HL-60 (cell line): ENCODE data around the gene ZNF594.
"Not testable (repeated sequence)": the region's sequence is repeated elsewhere in the genome, so short reads cannot be mapped to it uniquely, and the experiment has no call there.

Experiments
- DNase-seq, 2 experiments: peaks; one replicate each; pipeline ENCODE4 v3.0.0-alpha.2; 2010 to 2020; ENCODE audit warnings: low read depth in 1 of 2, low spot score in 1 of 2
- H3K27ac ChIP-seq: fragments of 250-450 bp; sonication (Bioruptor Pico); replicated peaks from 2 replicates; pipeline ENCODE4 v1.5.1; 2020; ENCODE audit warnings: mild to moderate bottlenecking, moderate library complexity
- H3K27me3 ChIP-seq: fragments of 250-450 bp; sonication (Bioruptor Pico); 2 replicates; pipeline ENCODE4 v1.5.1; 2021; ENCODE audit warnings: mild to moderate bottlenecking, moderate library complexity; ENCODE audit not compliant: insufficient read depth, poor library complexity, severe bottlenecking
- H3K4me3 ChIP-seq: replicated peaks from 2 replicates; pipeline ENCODE4 v1.5.1; 2011; ENCODE audit warnings: mild to moderate bottlenecking, control low read depth, low read length; ENCODE audit not compliant: insufficient read depth
- GABPA ChIP-seq: IDR thresholded peaks from 2 replicates; pipeline ENCODE4 v1.6.1; 2012; ENCODE audit warnings: low read depth
- POLR2AphosphoS5 ChIP-seq: IDR thresholded peaks from 2 replicates; pipeline ENCODE4 v1.6.1; 2012; ENCODE audit warnings: low read depth
- SPI1 ChIP-seq: IDR thresholded peaks from 2 replicates; pipeline ENCODE4 v1.6.1; 2012; ENCODE audit warnings: low read depth, mild to moderate bottlenecking, borderline replicate concordance
- TF ChIP-seq, protein P1 (sequence below): IDR thresholded peaks from 2 replicates; pipeline ENCODE4 v1.6.1; 2012; ENCODE audit warnings: low read depth; ENCODE audit not compliant: insufficient replicate concordance
- TF ChIP-seq, protein P2 (sequence below): IDR thresholded peaks from one replicate; pipeline ENCODE4 v1.5.1; 2011; ENCODE audit warnings: low read length, control low read depth, inconsistent platforms; ENCODE audit not compliant: insufficient read depth

Gene ZNF594

DNA sequence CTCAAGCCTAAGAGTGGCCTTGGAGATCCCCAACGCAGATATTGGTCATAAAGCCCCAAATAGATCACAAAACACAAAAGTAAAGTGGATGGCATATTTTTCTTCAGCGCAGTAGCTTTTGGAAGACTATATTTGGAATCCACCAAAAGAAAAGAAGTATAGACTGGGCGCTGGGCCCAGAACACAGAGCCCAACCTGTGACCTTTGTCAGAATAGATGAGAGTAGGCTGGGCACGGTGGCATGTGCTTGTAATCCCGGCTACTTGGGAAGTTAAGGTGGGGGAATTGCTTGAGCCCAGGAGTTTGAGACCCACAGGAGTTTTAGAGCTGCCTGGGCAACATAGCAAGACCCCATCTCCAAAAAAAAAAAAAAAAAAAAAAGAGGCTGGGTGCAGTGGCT, 28.4 kb upstream of the ZNF594 start:
- TF ChIP-seq, protein P1, sequence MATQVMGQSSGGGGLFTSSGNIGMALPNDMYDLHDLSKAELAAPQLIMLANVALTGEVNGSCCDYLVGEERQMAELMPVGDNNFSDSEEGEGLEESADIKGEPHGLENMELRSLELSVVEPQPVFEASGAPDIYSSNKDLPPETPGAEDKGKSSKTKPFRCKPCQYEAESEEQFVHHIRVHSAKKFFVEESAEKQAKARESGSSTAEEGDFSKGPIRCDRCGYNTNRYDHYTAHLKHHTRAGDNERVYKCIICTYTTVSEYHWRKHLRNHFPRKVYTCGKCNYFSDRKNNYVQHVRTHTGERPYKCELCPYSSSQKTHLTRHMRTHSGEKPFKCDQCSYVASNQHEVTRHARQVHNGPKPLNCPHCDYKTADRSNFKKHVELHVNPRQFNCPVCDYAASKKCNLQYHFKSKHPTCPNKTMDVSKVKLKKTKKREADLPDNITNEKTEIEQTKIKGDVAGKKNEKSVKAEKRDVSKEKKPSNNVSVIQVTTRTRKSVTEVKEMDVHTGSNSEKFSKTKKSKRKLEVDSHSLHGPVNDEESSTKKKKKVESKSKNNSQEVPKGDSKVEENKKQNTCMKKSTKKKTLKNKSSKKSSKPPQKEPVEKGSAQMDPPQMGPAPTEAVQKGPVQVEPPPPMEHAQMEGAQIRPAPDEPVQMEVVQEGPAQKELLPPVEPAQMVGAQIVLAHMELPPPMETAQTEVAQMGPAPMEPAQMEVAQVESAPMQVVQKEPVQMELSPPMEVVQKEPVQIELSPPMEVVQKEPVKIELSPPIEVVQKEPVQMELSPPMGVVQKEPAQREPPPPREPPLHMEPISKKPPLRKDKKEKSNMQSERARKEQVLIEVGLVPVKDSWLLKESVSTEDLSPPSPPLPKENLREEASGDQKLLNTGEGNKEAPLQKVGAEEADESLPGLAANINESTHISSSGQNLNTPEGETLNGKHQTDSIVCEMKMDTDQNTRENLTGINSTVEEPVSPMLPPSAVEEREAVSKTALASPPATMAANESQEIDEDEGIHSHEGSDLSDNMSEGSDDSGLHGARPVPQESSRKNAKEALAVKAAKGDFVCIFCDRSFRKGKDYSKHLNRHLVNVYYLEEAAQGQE: no peak
- TF ChIP-seq GABPA (no peak), SPI1 (no peak), POLR2AphosphoS5 (no peak)
- TF ChIP-seq, protein P2, sequence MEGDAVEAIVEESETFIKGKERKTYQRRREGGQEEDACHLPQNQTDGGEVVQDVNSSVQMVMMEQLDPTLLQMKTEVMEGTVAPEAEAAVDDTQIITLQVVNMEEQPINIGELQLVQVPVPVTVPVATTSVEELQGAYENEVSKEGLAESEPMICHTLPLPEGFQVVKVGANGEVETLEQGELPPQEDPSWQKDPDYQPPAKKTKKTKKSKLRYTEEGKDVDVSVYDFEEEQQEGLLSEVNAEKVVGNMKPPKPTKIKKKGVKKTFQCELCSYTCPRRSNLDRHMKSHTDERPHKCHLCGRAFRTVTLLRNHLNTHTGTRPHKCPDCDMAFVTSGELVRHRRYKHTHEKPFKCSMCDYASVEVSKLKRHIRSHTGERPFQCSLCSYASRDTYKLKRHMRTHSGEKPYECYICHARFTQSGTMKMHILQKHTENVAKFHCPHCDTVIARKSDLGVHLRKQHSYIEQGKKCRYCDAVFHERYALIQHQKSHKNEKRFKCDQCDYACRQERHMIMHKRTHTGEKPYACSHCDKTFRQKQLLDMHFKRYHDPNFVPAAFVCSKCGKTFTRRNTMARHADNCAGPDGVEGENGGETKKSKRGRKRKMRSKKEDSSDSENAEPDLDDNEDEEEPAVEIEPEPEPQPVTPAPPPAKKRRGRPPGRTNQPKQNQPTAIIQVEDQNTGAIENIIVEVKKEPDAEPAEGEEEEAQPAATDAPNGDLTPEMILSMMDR: no peak
- Histone ChIP-seq H3K27ac (no peak overlapping the region), H3K4me3 (no peak overlapping the region), H3K27me3 (no peaks in the 10 kb centered on the region)
- no peak for DNase-seq

DNA sequence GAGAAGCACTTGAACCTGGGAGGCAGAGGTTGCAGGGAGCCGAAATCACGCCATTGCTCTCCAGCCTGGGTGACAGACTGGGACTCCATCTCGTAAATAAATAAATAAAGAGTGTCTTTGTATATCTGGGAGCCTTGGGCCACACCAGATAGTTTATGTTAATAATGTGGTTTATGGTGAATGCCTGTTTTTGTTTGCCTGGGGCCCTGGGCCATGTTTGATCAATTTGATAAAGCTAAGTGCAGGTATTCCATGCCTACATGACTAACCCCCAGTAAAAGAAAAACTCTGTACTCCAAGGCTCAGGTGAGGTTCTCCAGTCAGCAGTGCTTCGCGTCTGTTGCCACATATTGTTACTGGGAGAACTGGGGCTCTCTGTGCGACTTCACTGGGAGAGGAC, 27.9 kb upstream of the ZNF594 start:
- no peak overlapping the region for H3K27ac ChIP-seq
- TF ChIP-seq POLR2AphosphoS5 (no peak), SPI1 (no peak), GABPA (no peak)
- TF ChIP-seq, protein P2: no peak
- TF ChIP-seq, protein P1: no peak
- H3K4me3 ChIP-seq: no peak overlapping the region
- no peak for DNase-seq
- no peaks in the 10 kb centered on the region for H3K27me3 ChIP-seq

DNA sequence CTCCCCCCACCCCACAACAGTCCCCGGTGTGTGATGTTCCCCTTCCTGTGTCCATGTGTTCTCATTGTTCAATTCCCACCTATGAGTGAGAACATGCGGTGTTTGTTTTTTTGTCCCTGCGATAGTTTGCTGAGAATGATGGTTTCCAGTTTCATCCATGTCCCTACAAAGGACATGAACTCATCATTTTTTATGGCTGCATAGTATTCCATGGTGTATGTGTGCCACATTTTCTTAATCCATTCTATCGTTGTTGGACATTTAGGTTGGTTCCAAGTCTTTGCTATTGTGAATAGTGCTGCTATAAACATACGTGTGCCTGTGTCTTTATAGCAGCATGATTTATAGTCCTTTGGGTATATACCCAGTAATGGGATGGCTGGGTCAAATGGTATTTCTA, 25.9 kb upstream of the ZNF594 start:
- H3K27me3 ChIP-seq, H3K27ac ChIP-seq, H3K4me3 ChIP-seq, DNase-seq: not testable (repeated sequence)

DNA sequence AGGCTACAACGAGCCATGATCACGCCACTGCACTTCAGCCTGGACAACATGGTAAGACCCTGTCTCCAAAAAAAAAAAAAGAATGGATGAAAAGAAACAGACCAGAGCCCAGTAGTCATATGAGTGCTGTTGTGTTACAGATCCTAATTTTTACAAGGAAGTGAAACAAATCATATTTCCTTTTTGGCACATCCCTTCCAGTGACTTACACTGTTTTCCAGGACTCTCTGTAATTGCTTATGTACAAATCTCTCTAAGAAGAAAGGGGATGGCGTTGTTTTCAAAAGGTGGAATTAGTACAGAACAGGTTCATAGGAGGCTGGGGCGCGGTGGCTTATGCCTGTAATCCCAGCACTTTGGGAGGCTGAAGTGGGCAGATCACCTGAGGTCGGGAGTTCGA, 19.8 kb upstream of the ZNF594 start:
- DNase-seq: no peak
- Histone ChIP-seq H3K4me3 (no peak overlapping the region), H3K27me3 (no peaks in the 10 kb centered on the region), H3K27ac (no peak overlapping the region)
- TF ChIP-seq, protein P1: no peak
- TF ChIP-seq, protein P2: no peak
- TF ChIP-seq GABPA: no peak
- TF ChIP-seq SPI1: no peak
- TF ChIP-seq POLR2AphosphoS5: no peak
